HG03442 (cell line): ENCODE measurements around the gene SMAD3.

Source experiments
- ATAC-seq: cut with Tn5 transposase; IDR thresholded peaks from one replicate; pipeline ENCODE4 v1.9.1; 2021; ENCODE audit warnings: mild to moderate bottlenecking, moderate library complexity; ENCODE audit not compliant: unreplicated experiment

The SMAD3 gene

DNA sequence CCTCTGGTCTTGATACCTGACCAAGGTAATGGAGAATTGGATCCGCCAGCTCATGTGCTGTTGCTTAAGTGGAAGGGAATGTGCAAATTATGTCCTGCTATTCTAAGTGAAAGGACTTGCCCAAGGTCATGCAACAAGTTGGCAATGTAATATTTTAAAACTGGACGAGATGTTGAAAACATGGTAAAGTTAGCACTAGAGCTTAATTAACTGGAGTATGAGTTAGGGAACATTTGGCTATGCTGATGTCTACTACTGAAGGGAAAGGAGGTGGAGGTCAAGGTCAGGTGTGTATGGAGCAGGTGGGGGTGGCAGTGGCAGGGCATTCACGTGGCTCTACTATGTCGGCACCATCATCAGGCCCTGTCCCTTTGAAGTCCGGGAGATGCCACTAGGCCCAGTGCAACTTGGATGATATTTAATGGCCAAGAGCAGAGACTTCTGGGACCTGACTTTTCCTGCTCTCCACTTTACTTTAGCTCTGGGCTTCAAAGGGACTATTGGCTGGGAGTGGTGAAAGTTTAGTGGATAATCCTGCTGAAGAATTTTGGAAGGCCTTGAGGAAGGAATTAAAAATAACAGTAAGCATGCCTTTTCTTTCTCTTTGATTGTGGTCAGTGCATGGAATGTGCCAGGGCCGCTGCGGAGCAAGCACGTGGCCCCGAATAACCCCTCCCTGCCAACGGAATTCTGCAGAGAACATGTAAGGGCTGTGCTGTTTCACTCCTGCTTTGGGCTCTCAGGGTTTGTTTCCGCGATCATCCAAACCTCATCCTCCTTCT lies 14.9 kb downstream of the SMAD3 start:
- ATAC-seq: no peak

DNA sequence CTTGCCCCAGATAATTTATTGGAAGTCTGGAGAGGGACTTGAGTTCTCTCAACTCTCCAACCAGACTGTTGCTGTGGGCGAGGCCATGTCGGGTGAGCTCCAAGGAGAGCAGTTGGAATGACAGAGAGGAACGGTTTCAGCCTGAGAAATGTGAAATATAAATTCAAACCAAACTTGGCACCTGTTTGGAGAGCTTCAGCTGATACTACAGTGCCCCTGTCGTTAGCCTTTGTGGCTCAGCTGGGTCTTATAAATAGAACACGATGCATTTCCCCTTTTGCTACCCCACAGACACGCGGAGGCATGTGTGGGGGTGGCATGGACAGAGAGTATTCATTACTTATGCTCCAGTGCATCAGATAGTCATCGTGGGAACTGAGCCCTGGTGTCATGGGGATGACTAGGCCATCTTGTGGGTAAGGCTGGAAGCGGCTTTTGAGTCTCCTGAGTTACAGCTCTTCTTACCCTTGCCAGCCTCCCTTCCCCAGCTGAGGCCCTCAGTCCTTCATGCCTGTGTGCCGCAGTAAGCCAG lies 15.6 kb downstream of the SMAD3 start:
- peak; percentile 49 for ATAC-seq

DNA sequence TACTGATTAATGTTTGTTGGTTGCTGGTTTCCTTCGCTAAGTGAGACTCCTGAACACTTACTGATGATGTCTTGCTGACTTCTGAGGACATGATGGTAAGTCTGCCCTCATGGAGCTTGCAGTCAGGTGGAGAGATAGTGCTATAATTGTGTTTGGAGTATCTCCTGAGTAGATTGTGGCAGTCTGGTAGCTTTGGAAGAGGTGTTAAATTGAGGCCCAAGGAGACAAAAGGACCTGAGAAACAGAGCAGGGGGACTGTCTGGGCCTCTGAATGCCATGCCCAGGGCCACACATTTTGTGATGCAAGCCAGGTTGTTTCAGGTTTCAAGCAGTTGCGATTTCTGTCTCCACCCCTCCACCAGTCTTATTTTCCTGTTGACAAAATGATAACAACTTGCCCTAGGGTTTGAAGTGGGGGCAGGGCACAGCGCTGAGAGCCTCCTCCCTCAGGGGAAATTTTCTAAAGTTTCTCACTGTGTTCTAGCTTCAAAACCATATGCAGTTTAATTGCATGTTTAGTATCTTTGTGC lies 16.7 kb downstream of the SMAD3 start:
- no peak for ATAC-seq

DNA sequence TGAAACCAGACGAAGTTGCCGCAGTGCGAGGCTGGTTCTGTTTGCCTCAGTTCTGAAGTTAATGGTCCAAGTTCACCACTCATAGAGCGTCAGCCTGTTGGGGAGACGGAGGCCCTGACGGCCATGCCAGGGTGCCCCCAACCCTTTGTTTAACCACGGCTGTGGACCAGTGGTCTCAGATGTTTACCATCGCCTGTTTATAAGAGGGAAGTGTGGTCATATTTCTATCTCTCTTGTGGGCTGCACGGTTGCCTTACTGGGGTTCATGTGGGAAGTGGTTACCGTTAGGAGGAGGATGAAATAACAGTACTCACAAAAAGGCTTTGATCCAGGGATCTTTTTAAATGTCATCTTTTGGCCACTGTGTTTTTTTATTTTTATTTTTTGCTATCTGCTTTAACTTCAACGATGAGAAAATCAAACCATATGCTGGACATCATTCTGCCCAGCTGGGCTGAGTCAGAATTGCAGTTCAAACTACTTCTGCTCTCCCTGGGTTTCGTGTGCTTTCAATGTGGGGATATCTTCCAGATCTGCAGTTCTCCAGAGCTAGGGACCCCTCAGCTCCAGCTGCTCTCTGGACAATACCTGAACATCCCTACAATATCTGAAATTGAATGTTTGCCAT lies 17.8 kb downstream of the SMAD3 start:
- no peak for ATAC-seq

DNA sequence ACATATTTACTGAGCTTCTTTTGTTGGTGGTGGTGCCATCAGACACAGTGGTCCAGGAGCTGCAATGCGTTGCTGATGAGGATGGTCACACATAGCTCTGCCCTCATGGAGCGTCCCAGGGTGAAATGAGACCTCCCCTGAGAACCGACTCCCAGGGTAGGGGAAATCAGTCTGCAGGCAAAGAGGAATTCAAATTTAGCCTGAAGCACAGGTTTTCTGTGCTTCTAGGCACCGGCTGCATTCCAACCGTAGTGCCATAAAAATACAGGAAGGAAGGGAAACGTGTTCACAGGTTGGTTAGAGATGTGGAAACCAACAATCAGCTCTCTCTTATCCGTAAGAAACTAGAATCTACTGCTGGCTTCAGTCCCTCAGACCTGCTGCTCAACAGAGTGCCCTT lies 19.2 kb downstream of the SMAD3 start:
- no peak for ATAC-seq

DNA sequence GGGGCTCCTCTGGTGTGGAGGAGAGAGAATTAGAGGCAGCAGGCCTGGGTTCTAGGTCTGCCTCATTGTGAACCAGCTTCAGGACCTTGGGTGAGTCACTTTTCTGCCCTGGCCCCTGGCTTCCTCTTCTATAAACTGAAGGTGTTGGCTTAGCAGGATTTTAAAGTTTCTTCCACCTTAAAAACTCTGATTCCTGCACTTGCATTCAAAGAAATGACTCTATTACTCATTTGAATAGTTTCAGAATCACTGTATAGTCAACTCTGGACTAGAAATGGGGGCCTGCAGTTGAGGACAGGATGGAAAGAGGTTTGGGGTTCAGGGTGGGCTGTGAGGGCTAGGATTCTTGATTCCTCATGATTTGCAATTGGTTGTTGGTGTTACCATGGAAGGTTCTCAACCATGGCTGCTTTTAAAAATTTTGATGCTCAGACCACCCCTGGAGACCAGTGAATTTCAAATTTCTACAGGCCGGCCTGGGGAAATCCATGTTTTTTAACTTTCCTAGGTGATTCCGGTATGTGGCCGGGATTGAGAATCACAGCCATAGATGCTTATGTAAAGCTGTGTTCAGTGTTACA lies 19.9 kb downstream of the SMAD3 start:
- ATAC-seq: peak; percentile 29

DNA sequence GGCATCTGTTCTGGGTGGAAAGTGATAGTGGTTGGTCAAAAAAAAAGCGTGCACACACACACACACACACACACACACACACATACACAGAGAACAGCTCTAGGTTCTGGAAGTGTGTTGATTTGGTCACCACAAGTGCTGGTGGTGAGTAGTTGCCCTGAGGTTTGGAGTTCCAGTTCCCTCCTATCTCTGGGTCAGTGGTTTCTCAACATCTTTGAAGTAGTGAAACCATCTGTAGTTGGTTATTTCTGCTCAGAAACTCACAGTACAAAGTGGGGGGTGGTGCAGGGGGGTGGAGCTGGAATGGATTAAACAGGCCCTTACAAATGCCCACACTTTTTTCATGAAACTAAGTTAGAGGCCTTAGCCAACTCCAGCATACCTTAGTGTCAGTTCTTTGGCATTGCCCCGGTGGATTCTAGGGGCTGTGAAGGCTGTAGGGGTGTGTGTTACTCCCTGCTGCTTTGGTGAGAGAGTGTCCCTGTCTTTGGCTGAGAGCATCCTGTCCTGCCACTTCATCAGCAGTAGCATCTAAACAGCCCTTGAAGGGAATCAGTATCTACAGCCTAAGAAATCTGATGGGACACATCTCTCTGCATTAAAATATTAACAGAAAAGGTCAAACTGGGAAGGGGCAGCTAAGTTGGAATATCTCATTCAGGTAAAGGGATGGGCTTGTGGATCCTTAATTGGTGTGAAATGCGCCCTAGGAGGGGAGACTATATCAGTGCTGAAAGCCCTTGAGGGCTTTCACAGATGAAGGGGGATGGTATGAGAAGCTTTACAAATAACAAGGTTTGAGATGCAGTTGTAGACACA lies 20.6 kb downstream of the SMAD3 start:
- peak; percentile 35 for ATAC-seq

DNA sequence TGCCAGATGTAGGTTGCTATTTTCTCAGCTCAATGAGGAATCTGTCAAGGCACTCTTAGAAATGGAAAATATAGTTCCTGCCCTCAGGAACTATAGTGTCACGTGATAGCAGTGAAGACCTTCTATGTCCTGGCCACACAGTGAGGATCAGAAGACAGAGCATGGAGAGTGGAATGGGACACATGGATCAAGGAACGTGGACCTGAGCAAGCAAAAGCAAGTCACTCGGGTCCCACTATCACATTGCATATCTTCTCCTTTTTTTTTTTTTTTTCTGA lies 21.2 kb downstream of the SMAD3 start:
- no peak for ATAC-seq

DNA sequence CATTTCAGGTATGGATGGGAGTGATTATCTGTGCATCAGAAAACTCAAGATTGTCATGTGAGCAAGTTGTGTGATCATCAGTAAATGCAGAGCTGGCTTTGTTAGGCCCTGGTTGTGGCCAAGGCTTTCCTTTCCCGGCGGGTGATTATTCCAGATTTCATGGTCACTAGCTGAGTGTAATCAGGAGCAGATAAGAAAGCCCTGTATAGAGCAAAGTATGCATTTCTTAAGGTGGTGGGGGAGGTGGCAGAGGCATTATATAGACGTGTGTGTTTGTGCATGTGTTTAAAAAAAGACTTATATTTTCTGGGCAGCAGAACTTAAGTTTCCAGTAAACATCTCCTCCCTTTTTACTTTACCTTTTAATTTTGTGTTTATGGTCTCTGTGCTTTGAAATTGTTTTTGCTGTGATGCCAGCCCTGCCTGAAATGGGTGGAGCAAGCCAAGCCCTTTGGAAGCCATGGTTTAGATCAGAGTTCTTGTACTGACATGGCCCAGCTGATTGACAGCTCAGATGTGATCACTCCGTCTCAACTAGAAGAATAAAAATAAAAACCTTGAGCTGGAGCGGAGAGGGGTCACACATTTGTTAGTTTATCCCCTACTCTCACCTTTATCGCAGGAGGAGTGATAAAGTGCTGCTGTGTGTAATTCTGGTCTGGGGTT lies 22.2 kb downstream of the SMAD3 start:
- no peak for ATAC-seq

DNA sequence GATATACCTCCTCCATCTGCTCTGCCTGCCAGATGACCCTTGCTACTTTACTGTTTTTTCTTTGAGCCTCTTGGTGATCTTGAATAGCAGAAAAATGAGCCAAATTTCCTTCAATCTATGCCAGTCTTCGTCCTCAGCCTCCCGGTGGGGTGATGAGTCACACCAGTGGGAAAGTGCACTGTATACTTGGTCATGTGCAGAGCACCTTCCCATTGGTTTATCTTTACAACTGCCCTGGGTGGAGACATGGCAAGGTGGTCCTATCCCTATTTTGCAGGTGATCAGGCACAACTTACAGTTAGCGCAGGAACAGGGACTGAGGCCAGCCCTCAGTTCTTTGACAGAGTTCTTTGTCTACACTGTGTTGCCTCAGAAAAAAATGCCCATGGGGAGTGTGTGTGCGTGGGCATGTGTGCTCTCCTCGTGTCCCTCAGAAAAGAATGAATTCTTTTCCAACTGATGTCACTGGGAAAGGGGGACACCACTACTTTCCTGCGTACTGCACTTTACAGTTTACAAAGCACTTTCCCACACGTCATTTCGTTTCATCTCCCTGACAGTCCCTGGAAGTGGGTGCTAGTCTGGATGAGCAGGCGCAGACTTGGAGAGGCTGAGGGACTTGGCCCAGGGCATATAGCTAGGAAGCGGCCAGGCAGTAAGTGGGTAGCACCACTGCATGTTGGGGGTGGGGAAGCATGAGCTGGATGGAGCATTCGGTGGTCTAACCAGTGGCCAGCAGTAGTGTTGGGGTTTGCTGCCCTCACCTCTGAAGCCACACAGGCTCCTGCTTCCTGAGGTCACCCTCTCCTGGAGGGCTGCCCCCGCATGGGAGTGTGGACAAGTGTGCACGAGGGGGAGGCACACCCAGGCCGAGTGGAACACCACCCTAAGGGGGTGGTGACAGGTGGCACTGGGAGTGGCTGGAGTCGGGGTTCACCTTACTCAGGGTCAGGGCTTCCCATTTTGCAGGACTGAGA lies 24.1 kb downstream of the SMAD3 start:
- no peak for ATAC-seq

DNA sequence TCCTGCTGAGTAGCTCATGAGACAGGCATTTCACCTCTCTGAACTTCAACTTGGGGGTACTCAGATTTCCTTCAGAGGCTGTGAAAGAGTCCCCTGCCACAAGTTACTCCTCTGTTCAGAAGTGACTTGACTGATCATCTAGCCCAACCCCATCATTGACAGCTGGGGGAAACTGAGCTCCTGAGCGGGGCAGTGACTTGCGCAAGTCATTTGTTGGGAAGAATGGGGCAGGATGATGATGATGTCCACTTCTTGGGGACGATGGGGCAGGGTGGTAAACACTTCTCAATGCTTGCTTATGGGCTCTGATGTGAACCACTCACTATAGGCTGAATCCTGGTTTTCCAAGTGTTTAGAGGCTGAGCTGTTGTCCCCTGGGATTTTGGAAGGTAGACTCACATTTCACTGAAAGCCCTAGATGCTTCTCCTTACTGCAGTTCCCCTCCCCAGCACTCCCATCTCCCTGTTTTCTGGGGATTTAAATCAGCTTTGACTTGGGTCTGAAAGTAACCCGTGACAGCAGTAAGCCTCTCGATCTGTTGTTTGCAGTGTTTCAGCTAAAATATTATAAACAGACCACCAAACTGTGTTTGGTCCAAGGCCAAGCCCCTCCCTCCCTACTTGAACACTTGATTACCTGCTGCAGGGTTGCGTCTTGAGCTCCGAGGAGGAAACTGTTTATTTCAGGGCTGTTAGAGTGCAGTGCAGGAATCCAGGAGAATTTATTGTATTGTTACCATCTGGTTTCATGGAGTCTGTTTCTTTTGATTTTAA lies 25.1 kb downstream of the SMAD3 start:
- no peak for ATAC-seq

DNA sequence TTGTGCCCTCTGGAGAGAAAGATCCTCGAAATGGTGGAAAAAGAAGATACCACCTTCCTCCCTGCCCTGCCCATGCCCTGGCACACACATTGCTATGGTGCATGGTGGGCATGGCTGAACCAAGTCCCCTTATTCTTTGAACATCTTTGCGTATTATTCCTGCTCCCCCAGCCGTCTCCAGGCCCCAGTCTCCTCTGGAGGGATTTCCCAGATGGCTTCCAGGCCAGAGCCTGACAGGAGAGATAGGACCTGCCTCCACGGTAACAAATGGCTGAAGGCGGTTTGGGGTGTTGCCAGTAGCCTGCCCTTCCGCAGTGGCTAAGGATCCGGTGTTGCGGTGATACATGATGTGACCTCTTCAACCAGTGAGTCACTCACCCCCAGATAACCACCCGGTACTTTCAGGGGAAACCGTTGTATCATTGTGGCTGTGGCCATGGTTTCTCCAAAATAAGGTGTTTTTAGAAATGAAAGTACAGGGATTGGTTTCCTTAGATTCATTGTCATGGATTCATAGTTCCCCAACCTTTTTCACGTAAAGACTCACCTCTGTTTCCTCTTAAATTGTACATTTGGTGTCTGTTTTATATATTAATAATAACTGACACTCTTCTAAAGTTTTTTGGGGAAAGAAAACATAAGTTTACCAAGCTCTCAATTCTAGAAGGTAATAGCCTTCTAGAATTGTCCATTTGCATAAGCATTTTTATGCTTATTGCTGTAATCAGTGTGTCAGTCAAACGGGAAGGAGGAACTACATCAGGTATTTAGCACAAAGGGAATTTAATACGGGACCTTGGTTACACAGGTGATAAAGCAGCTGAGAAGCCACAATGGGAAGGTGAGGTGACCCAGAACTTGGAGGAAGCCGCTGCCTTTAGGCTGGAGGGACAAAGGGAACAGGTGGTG lies 25.9 kb downstream of the SMAD3 start:
- ATAC-seq: peak; percentile 68

DNA sequence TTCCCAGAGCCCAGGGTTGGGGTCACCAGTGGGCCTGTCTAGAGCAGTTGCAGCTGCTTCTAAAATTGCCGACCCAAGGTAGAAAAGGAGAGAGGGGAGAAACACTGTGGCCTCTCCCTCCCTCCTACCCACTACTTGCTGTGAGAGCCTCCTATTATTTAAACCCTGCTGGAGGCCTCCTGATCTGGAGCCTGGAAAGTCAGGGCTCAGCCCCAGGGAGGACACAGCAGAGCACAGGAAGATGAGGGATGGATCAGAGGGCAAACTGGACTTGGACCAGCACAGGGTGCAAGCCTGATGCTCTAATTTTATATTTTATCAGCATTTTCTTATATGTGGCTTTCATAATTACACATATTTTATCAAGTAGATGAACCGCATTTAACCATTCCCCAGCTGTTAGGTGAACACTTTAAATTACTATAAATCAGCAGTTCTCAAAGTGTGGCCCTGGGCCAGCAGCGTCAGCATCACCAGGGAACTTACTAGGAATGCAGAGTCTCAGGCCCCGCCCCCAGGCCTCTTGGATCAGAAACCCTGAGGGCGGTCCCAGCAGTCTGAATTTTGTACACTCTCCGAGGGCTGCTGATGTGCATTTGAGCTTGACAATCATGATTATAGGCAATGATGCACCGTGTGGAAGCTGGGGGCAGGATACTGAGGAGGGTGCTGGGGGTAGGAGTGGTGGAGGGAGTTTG lies 26.7 kb downstream of the SMAD3 start:
- no peak for ATAC-seq

DNA sequence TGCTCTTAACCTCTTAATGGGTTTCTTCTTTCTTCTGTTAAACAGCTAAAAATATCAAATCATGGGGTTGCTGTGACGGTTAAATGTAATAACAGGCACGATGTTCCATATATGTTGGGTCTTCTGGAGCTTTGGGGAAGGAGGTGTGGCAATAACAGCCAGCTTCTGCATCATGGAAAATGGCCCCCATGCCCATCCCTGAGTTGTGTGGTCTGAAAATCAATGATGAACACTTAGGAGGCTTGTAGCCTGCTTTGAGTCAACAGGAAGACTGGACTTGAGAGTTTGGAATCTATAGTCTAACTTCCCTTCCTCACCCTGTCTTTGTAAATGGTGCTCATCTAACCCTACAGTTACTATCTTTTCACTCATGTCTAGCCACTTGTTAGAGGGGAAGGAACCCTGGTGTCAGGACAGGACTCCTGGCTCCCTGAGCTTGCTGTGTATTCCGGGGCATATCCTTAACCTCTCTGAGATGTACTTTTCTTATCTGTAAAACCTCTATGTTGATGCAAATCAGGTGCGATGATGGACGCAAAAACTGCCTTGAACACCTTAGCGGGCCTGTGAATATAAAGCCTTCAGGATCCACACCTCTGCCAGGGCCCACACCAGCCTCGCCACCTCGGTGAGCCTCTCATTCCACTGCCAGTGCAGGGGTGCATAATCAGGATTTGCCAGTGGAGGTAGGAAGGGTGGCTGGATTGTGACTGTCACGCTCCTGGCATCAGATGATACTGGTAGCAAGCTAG lies 27.5 kb downstream of the SMAD3 start:
- no peak for ATAC-seq

DNA sequence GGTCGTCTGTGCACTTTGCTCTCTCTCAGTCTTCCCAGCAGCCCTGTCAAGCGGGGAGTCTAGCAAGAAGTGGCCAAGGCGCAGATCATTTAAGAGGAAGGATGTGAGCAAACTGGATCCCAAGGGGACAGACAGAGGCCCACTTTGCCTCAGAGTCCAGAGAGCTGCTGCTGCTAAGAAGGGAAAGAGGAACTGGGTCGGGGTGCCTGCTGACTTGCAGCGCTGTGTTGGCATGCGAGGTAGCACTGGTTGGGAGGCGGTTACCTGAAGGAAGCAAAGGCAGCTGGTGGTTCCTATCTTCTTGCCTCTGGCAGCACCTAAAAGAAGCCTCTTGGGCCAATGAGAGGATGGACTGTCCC lies 28.1 kb downstream of the SMAD3 start:
- no peak for ATAC-seq

DNA sequence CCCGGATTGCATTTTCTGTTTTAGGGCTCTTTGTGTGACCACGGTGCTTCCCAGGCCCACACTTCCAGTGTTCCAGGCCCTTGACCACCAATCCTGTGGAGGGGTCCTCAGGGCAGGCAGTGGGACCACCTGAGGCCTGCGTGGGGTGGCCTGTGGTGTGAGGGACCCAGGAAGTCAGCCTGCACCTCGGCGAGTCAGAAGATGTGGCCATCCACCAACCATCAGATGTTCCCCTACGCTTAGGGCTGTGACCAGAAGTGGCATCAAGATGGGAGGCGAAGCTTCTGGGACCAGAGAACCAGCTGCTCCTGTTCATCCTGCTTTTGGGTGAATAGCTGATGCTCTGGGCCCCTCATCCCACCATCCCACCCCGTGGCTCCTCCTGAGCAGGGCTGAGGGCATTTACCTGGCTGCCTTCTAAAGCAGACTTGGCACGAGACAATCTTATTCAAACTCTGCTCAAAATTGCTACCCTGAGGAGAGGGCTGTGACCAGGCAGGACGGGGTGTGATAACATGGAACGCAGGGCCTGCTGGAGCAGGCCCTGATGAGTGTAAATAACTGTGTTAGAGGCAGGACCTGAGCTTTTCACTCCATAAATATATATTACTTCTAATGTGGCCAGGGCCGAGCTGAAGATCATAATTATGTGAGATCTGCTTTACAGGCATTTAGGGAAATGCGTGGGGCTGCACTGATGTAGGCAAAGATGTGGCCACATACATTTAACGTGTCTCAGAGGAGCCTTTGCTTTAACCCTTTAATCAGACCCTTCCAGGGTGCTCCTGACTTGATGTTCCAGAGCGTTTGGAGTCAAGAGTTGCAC lies 28.8 kb downstream of the SMAD3 start:
- ATAC-seq: no peak
